Left forelimb (tissue), 1 donor: ENCODE measurements around the gene COL21A1.
"Not testable (repeated sequence)": the region's sequence is repeated elsewhere in the genome, so short reads cannot be mapped to it uniquely, and the experiment has no call there.

ENCODE experiments used
- DNase-seq: peaks from one replicate; pipeline ENCODE4 v3.0.0-alpha.2; 2018; ENCODE audit warnings: low spot score

The COL21A1 gene

DNA sequence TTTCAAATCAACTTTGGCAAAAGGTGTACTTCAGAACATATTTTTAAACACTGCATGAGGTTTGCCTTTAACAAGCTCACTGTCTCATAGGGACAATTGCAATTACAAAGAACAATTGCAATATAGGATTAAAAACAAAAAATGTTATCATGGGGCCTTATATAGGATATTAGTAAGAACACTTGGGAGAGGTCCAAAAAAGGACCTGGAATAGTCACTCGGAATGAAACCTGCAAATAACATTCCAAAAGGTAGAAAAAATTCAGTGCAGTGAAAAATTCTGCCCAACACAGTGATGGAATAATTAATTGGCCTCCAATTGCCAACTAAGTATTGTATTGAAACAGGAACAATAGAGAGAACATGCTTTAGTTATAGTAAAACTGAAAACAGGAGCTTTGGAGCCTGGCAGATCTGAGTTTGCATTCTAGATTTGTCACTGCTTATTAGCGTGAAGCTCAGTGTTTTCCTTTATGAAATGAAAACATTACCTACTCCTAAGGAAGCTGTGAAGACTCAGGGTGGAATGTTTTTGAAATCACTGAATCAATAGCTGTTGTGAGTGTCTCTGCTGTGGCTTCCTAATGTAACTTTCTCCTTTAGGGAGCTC lies 199.3 kb downstream of the COL21A1 start:
- no peak for DNase-seq

GRCh38 chr6:56046576-56046975 lies 200.8 kb downstream of the COL21A1 start:
- DNase-seq: no peak

- no peak for DNase-seq
Observed at GRCh38 chr6:56043761-56044160, 203.6 kb downstream of the COL21A1 start.

- DNase-seq: no peak
Observed at GRCh38 chr6:56043076-56043475, 204.3 kb downstream of the COL21A1 start.

DNA sequence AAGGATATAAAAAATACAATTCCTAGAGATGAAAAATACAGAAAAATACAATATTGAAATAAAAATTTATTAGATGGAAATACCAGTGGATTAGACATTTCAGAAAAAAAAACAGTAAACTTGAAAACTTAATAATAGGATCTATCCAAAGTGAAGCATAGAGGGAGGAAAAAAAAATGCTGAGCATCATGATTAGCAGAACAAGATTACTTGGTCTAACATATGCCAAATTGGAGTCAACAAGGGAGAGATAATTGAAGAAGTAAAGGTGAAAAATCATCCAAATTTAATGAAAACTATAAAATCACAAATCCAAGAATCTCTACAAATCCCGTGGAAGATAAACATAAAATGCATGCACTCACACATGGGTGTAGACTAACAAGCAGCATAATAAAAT lies 205.8 kb downstream of the COL21A1 start:
- DNase-seq: no peak

DNA sequence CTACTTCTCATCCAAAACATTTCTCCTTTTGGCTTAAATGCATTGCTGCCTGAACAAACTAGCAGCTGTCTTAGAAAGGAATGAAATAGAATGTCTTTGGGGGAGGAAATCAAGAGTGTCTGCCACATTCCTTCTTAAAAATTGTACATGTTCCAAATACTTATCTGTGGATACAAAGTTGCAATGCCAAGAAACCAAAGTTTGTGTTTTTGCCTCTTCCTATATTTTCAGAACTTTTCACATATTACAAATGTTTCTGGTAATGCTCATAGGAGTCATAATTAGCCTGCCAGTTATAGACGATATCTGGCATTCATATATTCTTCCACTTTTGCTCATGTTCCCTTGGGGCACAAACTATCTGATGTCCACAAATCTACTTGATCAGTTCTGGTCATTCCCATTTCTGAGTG lies 206.5 kb downstream of the COL21A1 start:
- no peak for DNase-seq

- no peak for DNase-seq
Observed at GRCh38 chr6:56040223-56040622, 207.2 kb downstream of the COL21A1 start.

DNA sequence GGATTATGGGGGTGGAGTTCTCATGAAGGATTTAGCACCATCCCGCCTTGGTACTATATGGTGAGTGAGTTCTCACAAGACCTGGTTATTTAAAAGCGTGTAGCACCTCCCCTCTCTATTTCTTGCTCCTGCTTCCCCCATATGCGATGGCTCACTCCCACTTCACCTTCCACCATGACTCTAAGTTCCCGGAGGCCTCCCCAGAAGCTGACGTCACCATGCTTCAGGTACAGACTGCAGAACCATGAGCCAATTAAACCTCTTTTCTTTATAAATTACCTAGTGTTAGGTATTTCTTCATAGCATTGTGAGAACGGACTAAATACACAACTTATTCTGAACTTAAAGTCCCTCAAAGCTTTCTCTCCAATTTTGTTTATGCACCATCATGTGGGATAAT lies 208.6 kb downstream of the COL21A1 start:
- no peak for DNase-seq

DNA sequence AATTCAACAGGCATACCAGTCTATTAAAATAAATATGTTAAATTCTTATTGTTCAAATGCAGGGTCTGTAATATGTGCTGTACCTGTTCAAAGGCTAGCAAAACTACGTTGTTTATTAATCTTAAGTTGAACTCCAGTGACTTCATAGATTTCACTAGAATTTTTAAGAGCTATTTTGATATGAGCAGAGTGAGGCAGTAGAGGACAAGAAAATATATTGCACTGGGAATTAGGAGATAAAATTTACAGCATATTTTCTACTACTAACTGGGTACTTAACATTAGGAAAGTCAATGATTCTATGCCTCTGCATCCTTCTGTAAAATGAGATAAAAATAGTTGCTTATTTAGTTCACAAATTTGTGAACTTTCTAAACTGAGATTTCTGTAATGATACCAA lies 209.8 kb downstream of the COL21A1 start:
- DNase-seq: no peak

DNA sequence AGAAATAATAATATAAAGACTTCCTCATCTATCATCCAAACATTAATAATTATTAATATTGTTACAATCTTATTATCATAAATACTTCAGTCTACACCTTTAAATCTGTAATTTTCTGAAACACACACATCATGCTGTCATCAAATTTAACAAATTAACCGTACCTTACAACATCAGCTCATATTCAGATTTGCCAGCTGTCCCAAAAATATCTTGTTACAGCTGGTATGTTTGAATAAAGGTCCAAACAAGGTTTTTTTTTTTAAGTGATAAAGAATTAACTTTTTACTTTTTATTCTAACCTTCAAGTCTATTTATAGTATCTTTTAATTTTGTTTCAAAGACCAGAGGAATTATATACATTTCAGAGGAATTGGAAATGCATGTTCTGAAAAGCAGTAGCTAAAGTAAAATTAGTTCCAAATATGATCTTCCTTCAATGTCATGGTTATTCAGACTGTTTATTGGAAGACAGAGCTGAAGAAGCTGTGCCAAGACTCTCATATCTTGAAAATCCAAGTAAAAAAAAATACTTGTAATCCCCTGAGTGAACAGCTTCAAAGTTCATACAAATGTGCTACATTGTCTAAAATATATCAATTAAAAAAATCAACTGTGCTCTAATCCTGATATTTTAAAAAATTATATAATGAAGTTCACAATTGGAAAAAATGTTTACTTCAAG lies 210.3 kb downstream of the COL21A1 start:
- no peak for DNase-seq

DNA sequence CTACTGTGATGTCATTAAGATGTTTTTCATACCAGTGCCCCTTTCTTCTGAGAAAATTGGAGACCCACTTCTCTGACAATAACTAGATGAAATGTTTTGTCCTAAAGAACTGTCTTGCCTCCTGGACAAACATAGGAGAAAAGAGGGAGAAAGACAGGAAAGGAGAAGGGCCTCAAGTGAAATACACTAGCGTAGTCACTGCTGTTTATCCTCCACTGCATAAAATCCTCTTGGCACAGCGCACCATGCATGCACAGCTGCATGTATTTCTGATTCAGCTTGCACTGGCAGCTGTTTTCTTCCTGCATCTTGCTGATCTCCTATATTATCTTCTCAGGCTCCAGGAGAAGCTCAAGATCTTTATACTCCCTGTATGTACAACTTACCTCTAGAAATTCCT lies 214.0 kb downstream of the COL21A1 start:
- no peak for DNase-seq

- DNase-seq: no peak
Observed at GRCh38 chr6:56032715-56033260, 214.6 kb downstream of the COL21A1 start.

DNA sequence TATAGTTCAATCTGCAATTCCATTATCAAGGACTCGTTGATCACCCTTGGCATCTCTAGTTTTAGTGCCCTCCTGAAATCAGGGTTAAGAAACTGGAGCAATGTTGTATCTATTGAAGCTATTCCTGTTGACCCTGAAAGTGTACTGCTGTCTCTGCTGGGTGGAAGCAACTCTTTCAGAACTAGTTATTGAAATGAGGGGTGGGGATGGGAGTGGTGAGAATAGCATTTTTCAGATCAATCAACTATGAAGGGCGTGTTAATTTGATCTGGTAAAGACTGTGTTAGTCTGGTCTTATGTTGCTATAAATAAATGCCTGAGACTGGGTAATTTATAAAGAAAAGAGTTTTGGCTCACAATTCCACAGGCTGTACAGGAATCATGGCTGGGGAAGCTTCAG lies 219.5 kb downstream of the COL21A1 start:
- DNase-seq: no peak

DNA sequence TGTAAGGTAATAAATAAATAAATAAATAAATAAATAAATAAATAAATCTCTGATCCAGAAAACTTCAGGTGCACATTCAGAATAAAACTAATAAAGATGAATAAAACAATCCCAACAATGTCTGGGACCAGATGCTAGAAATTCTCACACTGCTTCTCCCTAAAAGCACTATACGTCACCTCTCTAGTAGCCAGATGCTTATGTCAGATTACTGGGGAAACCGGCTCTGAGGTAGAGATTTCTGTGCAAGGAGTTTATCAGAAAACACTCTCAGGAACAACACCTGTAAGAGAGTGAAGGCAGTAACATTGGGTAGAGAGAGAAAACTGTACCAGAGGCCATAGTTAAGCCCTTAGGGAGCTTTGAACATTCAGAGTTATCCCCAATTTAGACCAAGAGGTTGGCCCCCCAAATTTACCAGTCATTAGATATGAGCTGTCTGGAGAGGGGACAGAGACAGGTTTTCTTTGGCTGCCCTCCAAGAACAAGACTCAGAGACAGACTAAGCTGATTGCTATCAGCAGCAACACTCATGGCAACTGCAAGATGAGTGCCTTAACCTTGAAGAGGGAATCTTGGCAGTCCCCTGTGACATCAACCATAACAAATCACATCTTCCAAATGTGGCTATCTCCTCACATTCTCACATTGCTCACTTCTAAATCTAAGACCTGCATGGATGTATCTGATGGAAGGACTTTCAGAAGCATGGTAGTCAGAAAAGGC lies 220.8 kb downstream of the COL21A1 start:
- no peak for DNase-seq

DNA sequence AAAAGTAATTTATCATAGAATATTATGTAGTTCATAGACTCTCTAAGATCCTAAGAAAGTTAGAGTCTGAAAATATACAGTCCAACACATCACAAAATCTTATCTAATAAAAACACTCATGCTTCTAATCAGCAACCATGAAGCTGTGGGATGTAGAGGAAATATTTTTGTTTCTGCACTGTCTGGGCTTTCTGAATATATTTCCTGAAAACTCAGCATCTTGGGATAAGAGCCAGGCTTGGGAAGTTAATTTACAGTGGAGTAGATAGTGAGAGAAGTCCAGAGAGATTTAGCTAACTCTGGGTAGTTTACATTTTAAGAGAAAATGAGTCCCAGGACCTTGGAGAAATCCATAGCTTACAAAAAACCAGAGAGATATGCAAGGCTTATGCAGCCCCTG lies 221.6 kb downstream of the COL21A1 start:
- DNase-seq: no peak

DNA sequence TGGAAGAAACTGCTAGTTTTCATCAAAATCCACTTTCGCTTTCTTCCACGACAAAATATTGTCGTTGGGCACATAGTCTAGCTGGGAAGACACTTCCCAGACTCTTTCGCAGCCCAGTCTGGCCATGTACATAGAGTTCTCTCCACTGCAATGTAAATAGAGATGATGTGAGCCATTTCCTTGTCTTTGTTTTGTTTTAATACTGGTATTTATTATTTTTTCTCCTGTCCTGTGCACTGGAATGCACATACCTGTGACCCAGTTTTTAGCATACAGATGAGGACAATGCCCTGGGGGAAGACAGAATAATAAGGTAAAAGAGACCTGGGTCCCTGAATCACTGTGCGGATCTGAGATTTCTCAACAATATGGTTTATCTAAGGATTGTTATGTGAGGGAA lies 222.4 kb downstream of the COL21A1 start:
- no peak for DNase-seq

DNA sequence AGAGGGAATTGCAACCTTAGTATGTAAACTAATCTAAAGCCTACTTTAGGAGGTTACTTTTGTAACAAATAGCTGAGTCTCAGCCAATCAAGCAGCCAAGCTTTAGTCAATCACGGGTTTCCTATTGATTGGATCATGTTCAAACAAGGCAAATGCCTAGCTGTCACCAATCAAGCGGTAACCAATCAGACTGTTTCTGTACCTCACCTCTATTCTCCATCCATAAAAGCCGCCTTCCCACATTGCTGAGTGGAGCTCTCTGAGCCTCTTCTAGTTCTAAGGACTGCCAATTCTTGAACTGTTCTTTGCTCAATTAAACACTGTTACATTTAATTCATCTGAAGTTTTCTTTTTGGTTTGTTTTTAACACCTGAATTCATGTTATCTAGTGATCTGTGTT lies 223.6 kb downstream of the COL21A1 start:
- no peak for DNase-seq

- DNase-seq: no peak
Observed at GRCh38 chr6:56022678-56023077, 224.7 kb downstream of the COL21A1 start.

- DNase-seq: no peak
Observed at GRCh38 chr6:56021943-56022342, 225.4 kb downstream of the COL21A1 start.

GRCh38 chr6:56019973-56020372 lies 227.4 kb downstream of the COL21A1 start:
- no peak for DNase-seq

DNA sequence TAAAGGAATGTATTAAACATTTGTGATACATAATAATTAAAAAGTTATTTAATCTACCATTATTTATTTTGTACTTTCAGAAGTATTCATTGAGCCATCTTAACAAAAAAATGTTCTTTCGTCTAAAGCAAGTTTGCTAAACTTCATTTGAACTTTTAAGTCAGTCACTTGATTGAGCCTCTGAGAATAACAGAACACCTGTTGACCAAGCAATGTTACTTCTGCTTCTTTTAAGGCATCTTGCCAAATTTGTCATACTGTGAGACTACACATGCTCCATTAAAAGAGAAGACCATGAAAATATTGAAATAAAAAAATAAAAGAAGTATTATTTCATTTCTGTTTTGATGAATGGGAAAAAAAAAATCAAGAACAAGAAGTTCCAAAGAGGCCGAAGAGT lies 230.2 kb downstream of the COL21A1 start:
- DNase-seq: no peak

DNA sequence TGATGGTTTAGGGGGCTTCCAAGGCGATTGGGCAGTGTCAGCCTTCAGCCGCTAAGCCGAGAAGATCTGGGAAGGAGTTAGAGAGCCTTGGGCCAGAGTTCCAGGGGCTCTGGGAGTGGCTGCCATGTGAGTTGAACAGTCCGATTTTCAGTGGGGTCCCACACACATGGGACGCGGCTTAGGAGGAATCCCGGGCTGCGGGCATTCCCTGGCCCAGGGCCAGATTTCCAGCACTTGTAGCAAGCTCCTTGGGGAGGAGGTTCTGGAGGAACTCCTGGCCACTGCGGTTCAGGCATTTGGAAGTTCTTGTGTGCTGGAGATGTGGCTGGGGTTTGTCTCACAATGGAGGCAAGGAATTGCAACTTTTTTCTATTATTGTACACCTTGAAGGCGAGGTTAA lies 233.3 kb downstream of the COL21A1 start:
- not testable (repeated sequence) for DNase-seq

GRCh38 chr6:56009636-56010035 lies 237.7 kb downstream of the COL21A1 start:
- DNase-seq: no peak
